Panc1 (cell line): ENCODE measurements around the gene SKAP1.

ENCODE experiments used
- POLR2AphosphoS5 ChIP-seq: IDR thresholded peaks from 2 replicates; pipeline ENCODE4 v1.6.1; 2012; ENCODE audit warnings: mild to moderate bottlenecking, low read depth, low read length, moderate library complexity
- SIN3A ChIP-seq: IDR thresholded peaks from 2 replicates; pipeline ENCODE4 v1.6.1; 2012; ENCODE audit warnings: low read depth, mild to moderate bottlenecking, low read length, moderate library complexity, borderline replicate concordance; ENCODE audit not compliant: insufficient read depth
- TCF7L2 ChIP-seq: IDR thresholded peaks from 2 replicates; pipeline ENCODE4 v1.6.1; 2011; ENCODE audit warnings: mild to moderate bottlenecking, low read depth, low read length, inconsistent platforms
- TF ChIP-seq, protein P1 (sequence below): fragments of 450-650 bp; IDR thresholded peaks from 2 replicates; pipeline ENCODE4 v1.5.1; 2017; ENCODE audit warnings: mild to moderate bottlenecking
- TF ChIP-seq, protein P2 (sequence below), 2 experiments: IDR thresholded peaks; 2 replicates each; pipeline ENCODE4 v1.6.1; 2011 to 2012; ENCODE audit warnings: low read depth in 2 of 2, control low read depth in 1 of 2, low read length in 1 of 2, mild to moderate bottlenecking in 1 of 2, moderate library complexity in 1 of 2; ENCODE audit not compliant: insufficient read depth in 1 of 2

DNA sequence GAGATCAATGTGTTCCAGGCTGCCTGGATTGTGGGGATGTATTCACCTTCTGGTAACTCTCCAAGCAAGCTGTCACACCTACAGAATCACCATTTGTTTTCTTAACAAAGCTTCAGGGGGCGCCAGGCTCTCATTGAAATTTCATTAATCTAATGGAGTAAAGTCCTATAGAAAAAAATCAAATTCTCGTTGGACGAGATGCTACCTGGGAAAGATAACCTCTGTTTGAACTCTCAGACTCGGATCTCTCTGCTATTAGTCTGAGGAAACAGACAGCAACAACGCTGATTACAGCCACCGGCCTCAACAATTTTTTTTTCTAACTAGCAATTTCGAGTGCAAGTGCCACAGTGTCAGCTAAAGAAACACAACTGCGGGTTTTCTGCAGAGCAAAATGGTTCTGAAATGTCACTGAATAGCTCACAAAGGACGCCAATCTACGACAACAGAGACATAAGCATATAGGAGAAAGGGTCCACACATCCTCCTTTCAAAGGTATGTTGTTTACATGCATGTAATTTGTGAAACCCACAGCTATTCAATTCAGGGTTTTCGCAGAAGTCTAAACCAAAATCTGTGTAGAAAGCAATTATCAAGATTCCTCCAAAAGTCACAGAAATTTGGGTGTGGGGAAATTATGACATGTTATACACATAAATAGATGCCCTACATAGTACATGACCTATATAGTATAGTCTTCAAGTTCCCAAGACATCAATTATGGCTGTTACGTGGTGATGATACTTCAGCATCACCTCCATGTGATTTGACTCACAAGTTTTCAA, 135.8 kb downstream of the SKAP1 start:
- TF ChIP-seq, protein P1, sequence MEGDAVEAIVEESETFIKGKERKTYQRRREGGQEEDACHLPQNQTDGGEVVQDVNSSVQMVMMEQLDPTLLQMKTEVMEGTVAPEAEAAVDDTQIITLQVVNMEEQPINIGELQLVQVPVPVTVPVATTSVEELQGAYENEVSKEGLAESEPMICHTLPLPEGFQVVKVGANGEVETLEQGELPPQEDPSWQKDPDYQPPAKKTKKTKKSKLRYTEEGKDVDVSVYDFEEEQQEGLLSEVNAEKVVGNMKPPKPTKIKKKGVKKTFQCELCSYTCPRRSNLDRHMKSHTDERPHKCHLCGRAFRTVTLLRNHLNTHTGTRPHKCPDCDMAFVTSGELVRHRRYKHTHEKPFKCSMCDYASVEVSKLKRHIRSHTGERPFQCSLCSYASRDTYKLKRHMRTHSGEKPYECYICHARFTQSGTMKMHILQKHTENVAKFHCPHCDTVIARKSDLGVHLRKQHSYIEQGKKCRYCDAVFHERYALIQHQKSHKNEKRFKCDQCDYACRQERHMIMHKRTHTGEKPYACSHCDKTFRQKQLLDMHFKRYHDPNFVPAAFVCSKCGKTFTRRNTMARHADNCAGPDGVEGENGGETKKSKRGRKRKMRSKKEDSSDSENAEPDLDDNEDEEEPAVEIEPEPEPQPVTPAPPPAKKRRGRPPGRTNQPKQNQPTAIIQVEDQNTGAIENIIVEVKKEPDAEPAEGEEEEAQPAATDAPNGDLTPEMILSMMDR = peak; percentile 36
- TF ChIP-seq SIN3A = no peak
- no peak for TF ChIP-seq TCF7L2
- TF ChIP-seq POLR2AphosphoS5 = no peak
- TF ChIP-seq, protein P2, sequence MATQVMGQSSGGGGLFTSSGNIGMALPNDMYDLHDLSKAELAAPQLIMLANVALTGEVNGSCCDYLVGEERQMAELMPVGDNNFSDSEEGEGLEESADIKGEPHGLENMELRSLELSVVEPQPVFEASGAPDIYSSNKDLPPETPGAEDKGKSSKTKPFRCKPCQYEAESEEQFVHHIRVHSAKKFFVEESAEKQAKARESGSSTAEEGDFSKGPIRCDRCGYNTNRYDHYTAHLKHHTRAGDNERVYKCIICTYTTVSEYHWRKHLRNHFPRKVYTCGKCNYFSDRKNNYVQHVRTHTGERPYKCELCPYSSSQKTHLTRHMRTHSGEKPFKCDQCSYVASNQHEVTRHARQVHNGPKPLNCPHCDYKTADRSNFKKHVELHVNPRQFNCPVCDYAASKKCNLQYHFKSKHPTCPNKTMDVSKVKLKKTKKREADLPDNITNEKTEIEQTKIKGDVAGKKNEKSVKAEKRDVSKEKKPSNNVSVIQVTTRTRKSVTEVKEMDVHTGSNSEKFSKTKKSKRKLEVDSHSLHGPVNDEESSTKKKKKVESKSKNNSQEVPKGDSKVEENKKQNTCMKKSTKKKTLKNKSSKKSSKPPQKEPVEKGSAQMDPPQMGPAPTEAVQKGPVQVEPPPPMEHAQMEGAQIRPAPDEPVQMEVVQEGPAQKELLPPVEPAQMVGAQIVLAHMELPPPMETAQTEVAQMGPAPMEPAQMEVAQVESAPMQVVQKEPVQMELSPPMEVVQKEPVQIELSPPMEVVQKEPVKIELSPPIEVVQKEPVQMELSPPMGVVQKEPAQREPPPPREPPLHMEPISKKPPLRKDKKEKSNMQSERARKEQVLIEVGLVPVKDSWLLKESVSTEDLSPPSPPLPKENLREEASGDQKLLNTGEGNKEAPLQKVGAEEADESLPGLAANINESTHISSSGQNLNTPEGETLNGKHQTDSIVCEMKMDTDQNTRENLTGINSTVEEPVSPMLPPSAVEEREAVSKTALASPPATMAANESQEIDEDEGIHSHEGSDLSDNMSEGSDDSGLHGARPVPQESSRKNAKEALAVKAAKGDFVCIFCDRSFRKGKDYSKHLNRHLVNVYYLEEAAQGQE (IDR thresholded peaks at IDR 0.05; ENCODE audit: insufficient read depth in 1 of 2, low read depth in 2 of 2, low read length in 1 of 2) = no peak
